OCI-LY1 (cell line): ENCODE results near the gene POU4F3.

Source experiments
- EZH2 ChIP-seq: fragments of 200-600 bp; sonication (generic), shearing (Covaris generic); IDR thresholded peaks from 2 replicates; pipeline ENCODE4 v1.8.0; 2017; ENCODE audit warnings: borderline replicate concordance, mixed run types, mild to moderate bottlenecking, antibody characterized with exemption, low read length, moderate library complexity, mixed read lengths
- TF ChIP-seq, protein P1 (sequence below): fragments of 200-600 bp; sonication (generic), shearing (Covaris generic); IDR thresholded peaks from 2 replicates; pipeline ENCODE4 v1.5.1; 2017; ENCODE audit warnings: mild to moderate bottlenecking, antibody characterized with exemption, low read length, moderate library complexity, mixed read lengths

DNA sequence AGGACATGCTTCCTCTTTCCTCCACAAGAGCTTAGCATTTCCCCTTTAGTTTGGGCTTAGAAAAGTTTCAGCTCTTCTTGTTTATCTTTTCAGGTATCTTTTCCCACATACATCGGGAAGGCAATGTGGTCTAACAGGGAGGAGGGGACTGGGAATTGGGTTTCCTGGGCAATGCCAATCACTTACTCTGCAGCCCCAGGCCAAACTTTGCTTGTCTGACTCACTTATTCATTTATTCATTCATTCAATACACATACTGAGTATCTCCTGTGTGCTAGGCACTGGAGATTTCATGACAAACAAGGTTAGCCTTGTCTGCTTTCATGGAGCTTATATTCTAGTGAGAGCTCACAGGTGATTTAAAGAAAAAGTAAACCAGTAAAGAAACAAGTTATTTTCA, 10.7 kb upstream of the POU4F3 start:
- TF ChIP-seq, protein P1, sequence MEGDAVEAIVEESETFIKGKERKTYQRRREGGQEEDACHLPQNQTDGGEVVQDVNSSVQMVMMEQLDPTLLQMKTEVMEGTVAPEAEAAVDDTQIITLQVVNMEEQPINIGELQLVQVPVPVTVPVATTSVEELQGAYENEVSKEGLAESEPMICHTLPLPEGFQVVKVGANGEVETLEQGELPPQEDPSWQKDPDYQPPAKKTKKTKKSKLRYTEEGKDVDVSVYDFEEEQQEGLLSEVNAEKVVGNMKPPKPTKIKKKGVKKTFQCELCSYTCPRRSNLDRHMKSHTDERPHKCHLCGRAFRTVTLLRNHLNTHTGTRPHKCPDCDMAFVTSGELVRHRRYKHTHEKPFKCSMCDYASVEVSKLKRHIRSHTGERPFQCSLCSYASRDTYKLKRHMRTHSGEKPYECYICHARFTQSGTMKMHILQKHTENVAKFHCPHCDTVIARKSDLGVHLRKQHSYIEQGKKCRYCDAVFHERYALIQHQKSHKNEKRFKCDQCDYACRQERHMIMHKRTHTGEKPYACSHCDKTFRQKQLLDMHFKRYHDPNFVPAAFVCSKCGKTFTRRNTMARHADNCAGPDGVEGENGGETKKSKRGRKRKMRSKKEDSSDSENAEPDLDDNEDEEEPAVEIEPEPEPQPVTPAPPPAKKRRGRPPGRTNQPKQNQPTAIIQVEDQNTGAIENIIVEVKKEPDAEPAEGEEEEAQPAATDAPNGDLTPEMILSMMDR, result no peak
- TF ChIP-seq EZH2, result no peak
